Activated naive CD4-positive, alpha-beta T cell treated with anti-CD3 and anti-CD28 coated beads, Interleukin-2, amount 10 ng/mL, durations not matched to agents 7 days and 5 days (primary cell): ENCODE results near the gene HOXA1.

Experiments used
- CTCF ChIA-PET: fragments of 350-600 bp; sonication (Branson Sonifier 250); formaldehyde crosslinking; loops from one replicate; lab custom pipeline; 2021; ENCODE audit warnings: antibody characterized with exemption; lab: Charles Lee
- DNase-seq: peaks from one replicate; pipeline ENCODE4 v3.0.0-alpha.2; 2020
- H3K27ac Mint-ChIP-seq: one replicate; pipeline ENCODE4 v1.8.0; 2021; ENCODE audit warnings: mild to moderate bottlenecking, moderate library complexity, mixed read lengths
- H3K27me3 Mint-ChIP-seq: one replicate; pipeline ENCODE4 v1.8.0; 2021; ENCODE audit warnings: mild to moderate bottlenecking, mixed read lengths
- H3K36me3 Mint-ChIP-seq: one replicate; pipeline ENCODE4 v1.8.0; 2021; ENCODE audit warnings: mixed read lengths
- H3K4me1 Mint-ChIP-seq: one replicate; pipeline ENCODE4 v1.8.0; 2021; ENCODE audit warnings: mixed read lengths
- H3K4me3 Mint-ChIP-seq: one replicate; pipeline ENCODE4 v1.8.0; 2021; ENCODE audit warnings: mild to moderate bottlenecking, moderate library complexity, mixed read lengths
- H3K9me3 Mint-ChIP-seq: one replicate; pipeline ENCODE4 v1.8.0; 2021; ENCODE audit warnings: mixed read lengths

The HOXA1 gene

DNA sequence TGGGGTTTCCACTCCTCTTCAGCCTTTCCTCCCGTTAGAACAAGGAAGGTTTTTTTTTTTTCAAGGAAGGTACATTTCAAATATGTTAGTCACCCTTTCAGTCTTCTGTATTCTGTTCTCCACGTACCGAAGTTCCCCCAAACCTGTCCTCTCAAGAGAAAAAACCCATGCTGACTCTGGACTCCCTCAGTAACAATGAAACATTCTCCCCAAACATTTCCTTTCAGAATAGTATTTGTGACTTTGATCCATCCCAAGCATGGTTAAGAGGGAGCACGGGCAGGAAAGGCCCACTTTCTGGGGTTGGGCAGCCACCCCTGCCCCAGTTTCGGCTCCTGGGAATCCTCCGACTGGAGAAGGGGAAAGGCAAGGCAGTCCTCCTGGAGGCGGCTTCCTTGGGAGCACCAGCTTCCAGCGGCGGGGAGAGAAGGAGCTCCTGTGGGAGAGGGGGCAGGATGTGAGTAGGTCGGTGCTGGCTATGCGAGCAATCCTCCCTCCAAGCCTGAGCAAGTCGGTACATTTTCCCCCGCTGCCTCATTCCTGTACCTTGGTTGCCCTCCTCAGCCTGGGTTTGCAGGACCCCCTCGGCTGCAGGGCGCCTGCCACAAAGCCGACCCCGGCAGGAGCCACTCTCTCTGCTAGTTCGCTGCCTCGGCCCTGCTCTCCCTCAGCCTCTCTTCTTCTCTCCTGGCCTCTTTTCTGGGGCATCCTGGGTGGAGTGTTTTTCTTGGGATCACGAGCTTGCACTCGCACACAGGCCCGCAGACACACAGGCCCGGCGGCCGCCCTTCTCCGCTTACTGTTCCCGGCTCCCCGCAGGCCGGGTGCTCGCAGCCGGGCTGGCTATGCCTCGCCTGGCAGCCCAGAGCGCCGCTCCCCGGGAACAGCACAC, 2.1 kb upstream of the HOXA1 start:
- Mint-ChIP-seq H3K4me1 (peaks cover 22% of the 10 kb centered on the region), H3K4me3 (peak overlapping the region; percentile 83)

DNA sequence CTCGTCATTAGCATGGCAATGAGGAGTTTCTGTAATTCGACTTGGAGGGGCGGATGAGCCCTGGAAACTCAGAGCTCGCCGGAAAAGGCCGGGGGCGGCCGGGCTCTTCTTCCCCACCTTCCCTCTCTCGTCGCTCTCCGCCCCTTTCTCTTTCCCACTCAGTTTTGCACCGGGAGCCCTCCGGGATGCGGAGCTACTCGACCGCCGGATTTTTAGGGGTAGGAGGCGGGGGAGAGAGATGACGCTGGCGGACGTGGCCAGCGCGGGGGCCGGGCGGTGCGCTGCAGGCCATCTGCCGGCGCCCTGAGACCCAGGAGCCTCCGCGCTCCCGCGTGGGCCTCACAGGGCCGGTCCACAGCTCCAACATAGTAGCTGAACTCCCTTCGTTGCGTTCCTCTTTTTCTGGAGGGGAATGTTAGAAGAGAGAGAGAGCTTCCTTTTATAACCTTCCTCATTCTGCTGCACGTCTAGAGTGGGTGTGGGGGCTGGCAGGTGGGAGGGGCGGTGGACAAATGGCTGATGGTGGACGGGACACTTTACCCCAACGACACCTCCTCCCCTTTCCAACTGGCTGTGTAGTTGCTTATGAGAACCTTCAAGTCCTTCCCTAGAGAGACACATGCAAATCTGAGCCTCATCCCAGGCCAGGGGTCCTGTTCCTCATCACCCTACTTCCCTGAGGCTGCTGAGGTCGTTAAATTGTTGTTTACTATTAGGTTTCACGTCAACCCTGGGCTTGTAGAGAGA, 1.1 kb upstream of the HOXA1 start:
- H3K4me3 Mint-ChIP-seq, result peak overlapping the region; percentile 83
- no peaks in the 10 kb centered on the region for H3K9me3 Mint-ChIP-seq
- peaks cover 18% of the 10 kb centered on the region for H3K4me1 Mint-ChIP-seq
- peak overlapping the region; percentile 8 for H3K27ac Mint-ChIP-seq
- DNase-seq, result peak; percentile 27
- CTCF ChIA-PET, result interaction anchor here (0.7 to 1.6 kb wide), 4 partner anchors 54 to 238 kb away, joined by 3 to 6 read pairs (median 4); partner anchors contain the start of gene HOXA3
- H3K27me3 Mint-ChIP-seq, result peaks cover 95% of the 10 kb centered on the region
- peaks cover 6% of the 10 kb centered on the region for H3K36me3 Mint-ChIP-seq

More for the DNA sequence above, 2.1 kb upstream of the HOXA1 start:
- H3K36me3 Mint-ChIP-seq, result peaks cover 6% of the 10 kb centered on the region
- DNase-seq, result no peak
- no peaks in the 10 kb centered on the region for H3K9me3 Mint-ChIP-seq
- CTCF ChIA-PET, result interaction anchor here (0.9 to 1.0 kb wide), 2 partner anchors 54 to 63 kb away, joined by 4 read pairs; partner anchors contain the start of gene HOXA3
- H3K27me3 Mint-ChIP-seq, result peaks cover 96% of the 10 kb centered on the region
- H3K27ac Mint-ChIP-seq, result no peak overlapping the region

DNA sequence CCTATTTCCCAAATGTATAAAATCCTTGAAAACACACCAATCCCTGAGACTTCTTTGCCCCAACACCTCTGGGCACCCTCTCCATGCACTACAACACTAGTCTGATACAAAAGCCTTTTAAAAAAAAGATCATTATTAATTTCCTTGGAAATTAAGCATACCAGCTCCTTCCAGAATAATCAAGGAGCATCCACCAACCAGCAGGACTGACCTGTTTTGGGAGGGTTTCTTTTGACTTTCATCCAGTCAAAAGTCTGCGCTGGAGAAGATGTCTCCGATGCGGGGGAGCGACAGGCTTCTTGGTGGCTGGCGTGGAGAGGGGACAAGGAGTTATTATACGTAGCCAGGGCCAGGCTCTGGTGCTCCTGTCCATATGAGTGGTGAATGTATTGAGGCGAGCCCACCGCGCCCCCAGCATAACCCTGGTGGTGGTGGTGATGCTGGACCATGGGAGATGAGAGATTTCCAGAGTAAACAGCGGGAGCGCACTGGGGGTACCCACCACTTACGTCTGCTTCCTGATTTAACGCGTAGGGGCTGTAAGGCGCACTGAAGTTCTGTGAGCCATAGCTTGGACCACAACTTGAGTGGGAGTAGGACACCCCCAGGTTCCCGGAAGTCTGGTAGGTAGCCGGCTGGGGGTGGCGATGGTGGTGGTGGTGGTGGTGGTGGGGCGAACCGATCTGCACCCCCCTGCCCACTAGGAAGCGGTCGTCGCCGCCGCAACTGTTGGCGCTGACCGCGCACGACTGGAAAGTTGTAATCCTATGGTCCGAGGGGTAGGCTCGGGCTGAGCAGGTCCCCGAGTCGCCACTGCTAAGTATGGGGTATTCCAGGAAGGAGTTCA, 527 bp downstream of the HOXA1 start:
- Mint-ChIP-seq H3K4me3 (peak overlapping the region; percentile 83), H3K36me3 (peaks cover 5% of the 10 kb centered on the region), H3K27me3 (peaks cover 95% of the 10 kb centered on the region), H3K9me3 (no peaks in the 10 kb centered on the region), H3K27ac (peak overlapping the region; percentile 82), H3K4me1 (peaks cover 19% of the 10 kb centered on the region)
- CTCF ChIA-PET, result interaction anchor here (1.2 to 1.6 kb wide), 2 partner anchors 54 to 56 kb away, joined by 3 to 6 read pairs; no protein-coding TSS in a partner anchor
- peak; percentile 29 for DNase-seq

DNA sequence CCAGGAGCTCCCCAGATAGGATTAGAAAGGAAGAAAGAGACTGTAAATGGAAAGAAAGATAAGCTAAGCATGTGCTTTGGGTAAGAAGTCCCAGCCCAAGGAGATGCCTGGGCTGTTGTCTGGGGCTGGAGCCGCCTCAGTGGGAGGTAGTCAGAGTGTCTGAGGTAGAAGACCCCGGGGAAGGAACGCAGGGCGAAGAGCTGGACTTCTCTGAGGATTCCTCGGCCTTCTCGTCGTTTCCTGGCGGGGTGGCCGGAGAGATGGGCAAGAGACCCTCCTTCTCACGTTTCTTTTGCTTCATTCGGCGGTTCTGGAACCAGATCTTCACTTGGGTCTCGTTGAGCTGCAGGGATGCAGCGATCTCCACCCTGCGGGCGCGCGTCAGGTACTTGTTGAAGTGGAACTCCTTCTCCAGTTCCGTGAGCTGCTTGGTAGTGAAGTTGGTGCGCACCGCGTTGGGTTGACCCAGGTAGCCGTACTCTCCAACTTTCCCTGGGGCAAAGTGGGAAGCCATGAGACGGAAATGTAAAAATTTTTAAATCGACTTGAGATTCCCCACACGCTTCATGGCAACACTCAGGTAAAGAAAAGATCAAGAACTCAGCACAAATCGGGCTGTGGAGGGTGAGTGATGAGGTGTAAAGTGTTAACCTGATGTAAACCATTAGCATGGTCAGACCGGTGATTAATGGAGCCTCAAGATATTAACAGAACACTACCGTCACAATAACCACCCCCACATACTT, 1.3 kb downstream of the HOXA1 start:
- CTCF ChIA-PET, result interaction anchor here (1.2 kb wide), 1 partner anchor 55 kb away, joined by 3 read pairs; no protein-coding TSS in a partner anchor
- H3K4me3 Mint-ChIP-seq, result peak overlapping the region; percentile 11
- peaks cover 1% of the 10 kb centered on the region for H3K36me3 Mint-ChIP-seq
- peaks cover 19% of the 10 kb centered on the region for H3K4me1 Mint-ChIP-seq
- H3K9me3 Mint-ChIP-seq, result no peaks in the 10 kb centered on the region
- H3K27me3 Mint-ChIP-seq, result peaks cover 94% of the 10 kb centered on the region
- no peak overlapping the region for H3K27ac Mint-ChIP-seq
- DNase-seq, result no peak

DNA sequence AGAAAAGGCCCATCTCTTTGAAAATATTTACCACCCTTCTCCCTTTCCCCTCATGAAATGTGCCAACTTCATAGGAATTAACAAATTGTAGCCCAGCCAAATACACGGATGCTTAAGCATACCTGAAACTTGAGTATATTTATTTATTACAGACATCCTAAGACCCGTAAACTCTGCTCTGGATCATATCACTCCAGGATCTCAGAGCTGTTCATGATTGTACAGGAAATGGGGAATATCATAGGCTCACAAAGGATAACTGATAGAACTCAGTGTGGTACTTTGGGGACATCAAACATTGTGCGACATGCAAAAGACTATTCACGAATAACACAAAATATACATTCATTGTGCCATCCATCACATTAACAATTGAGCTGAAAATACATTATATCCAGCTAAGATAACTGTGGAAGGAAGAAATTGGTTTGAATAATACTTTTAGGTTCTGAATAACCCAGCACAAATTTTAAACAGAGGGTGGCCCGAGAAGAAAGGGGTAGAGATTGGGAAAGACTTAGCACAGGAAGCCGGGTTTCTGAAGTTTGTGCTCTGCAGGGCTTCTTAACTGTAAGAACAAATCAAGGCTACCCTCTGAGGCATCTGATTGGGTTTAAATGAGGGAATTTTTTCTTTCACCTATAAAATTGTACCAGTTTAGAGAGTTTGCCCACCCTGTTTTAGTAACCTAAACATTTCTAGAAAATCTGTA, 2.5 kb downstream of the HOXA1 start:
- H3K27me3 Mint-ChIP-seq, result peaks cover 94% of the 10 kb centered on the region
- H3K4me3 Mint-ChIP-seq, result no peak overlapping the region
- CTCF ChIA-PET, result interaction anchor here (0.9 kb wide), 1 partner anchor 57 kb away, joined by 3 read pairs; no protein-coding TSS in a partner anchor
- H3K27ac Mint-ChIP-seq, result no peak overlapping the region
- peaks cover 19% of the 10 kb centered on the region for H3K4me1 Mint-ChIP-seq
- no peaks in the 10 kb centered on the region for H3K36me3 Mint-ChIP-seq
- no peak for DNase-seq
- H3K9me3 Mint-ChIP-seq, result no peaks in the 10 kb centered on the region

DNA sequence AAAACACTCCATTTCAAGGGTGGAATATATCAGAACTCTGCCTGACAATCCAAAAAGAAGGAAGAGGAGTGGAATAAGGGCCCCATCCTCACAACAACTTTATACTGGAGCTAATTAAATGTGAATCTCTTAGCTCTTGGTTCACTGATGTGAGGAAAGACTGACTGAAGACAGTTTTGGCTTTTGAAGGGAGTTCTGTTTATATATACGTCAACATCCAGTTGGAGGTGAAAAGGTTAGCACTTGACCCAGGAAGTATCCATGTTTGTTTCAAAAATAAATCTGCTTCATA, 3.0 kb downstream of the HOXA1 start:
- H3K4me1 Mint-ChIP-seq, result peaks cover 18% of the 10 kb centered on the region
- no peaks in the 10 kb centered on the region for H3K36me3 Mint-ChIP-seq
- no peaks in the 10 kb centered on the region for H3K9me3 Mint-ChIP-seq
- no peak overlapping the region for H3K4me3 Mint-ChIP-seq
- no peak for DNase-seq
- peaks cover 94% of the 10 kb centered on the region for H3K27me3 Mint-ChIP-seq
- H3K27ac Mint-ChIP-seq, result no peak overlapping the region
- CTCF ChIA-PET, result interaction anchor here (0.9 kb wide), 1 partner anchor 58 kb away, joined by 3 read pairs; no protein-coding TSS in a partner anchor

DNA sequence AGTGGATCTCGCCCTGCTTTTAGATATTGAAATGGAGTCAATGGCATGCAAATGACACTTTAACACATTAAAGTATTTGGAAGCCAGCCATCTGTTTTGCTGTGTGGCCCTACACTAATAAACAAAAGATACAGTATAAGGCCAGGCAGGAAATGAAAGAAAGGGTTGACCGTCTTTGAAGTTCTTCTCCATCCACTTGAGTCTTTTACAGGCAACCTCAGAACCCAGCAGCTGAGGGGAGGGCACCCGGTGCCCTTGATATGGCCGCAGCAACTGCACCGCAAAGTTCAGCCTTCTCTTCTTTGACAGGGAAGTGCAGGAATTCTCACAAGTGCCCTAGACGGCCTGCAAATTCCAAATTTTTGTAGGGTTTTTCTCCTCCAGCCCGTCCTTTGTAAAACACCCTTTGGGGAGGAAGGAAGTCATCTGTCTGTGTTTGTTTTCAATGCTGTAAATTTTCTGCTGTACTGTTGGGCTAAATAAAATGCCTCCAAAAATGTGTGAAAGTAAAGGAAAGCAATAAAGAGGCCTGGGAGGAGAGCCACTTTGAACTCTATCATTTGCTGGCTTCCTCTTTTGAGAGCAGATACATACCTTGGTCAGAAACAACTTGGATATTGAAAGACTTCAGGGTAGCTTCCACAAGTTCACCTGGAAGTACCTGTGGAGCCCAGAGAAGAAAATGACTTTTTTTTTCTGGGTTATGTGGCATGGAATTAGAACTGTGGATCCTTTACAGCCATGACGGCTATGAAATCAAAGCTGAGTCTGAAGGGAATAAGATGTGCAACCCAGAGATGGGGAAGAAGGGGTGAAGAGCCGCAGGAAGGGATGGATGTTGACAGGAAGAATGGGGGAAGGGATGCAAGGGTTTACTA, 3.6 kb downstream of the HOXA1 start:
- CTCF ChIA-PET, result interaction anchor here (0.9 kb wide), 1 partner anchor 58 kb away, joined by 3 read pairs; no protein-coding TSS in a partner anchor
- H3K4me3 Mint-ChIP-seq, result no peak overlapping the region
- peaks cover 94% of the 10 kb centered on the region for H3K27me3 Mint-ChIP-seq
- no peak for DNase-seq
- peaks cover 17% of the 10 kb centered on the region for H3K4me1 Mint-ChIP-seq
- H3K36me3 Mint-ChIP-seq, result no peaks in the 10 kb centered on the region
- H3K9me3 Mint-ChIP-seq, result no peaks in the 10 kb centered on the region
- H3K27ac Mint-ChIP-seq, result no peak overlapping the region

DNA sequence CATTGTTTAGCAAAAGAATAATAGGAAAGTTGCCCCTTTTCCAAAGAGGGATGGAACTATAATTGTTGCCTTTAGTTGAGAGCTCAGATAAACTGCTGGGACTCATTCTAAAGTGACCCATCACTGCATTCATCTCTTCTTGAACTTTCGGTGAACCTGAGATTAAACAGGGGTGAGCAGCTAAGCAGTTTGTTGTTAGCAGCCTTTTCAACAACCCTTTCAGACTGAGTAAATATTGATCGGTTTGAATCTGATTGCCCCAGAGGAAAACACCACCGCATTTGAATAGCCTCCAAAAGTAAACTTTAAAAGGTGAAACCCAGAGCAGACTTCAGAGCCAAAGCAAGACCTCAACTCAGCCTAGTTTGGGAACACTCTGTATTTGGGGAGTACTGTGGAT, 4.7 kb downstream of the HOXA1 start:
- DNase-seq, result no peak
- H3K9me3 Mint-ChIP-seq, result no peaks in the 10 kb centered on the region
- H3K4me1 Mint-ChIP-seq, result peaks cover 15% of the 10 kb centered on the region
- H3K36me3 Mint-ChIP-seq, result no peaks in the 10 kb centered on the region
- no peak overlapping the region for H3K4me3 Mint-ChIP-seq
- CTCF ChIA-PET, result no interaction called here
- H3K27me3 Mint-ChIP-seq, result peaks cover 90% of the 10 kb centered on the region
- no peak overlapping the region for H3K27ac Mint-ChIP-seq

DNA sequence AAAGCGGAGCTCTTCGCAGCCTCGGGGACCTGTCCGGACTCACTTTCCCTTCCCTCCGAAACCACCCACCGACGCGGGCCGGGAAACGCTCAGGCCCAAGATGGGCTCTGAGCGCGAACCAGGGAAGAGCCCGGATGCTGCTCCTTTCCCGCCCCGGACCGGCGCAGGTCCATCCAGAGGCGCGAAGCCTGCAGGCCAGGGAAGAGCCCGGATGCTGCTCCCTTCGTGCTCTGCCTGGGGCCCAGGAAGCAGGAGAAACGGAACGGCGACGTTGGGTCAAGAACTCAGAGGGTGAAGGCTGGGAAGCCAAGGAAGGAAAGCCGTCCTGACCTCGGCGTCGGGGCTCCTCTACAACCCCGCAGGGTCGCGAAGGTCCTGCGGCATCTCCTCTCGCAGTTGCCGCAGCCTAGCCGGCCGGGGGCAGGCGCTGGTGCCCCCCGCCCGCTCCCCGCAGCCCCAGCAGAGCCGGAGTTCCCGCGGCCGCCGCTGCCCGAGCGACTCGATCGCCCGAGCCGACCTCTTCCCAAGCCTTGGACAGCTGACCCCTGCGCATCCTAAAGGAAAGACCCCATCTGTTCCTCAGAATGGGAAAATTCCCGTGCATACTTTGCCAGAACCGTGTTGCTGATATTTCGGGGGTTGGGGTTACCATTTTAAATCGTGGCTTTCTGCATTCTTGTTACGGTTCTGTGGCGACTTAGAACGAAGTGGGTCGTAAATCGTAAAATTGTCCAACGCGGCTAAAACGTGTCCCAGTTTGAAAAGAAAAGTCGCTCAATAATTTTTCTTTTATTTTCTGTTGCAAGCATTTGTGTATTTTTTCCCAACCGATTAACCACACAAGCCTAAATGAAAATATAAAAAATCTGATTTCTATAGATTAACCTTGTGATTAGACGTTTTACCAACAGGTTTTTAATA, 7.5 kb downstream of the HOXA1 start:
- Mint-ChIP-seq H3K9me3 (no peaks in the 10 kb centered on the region), H3K27ac (no peak overlapping the region), H3K4me1 (peaks cover 9% of the 10 kb centered on the region), H3K27me3 (peaks cover 70% of the 10 kb centered on the region), H3K4me3 (no peak overlapping the region), H3K36me3 (no peaks in the 10 kb centered on the region)
- no peak for DNase-seq
- CTCF ChIA-PET, result no interaction called here

DNA sequence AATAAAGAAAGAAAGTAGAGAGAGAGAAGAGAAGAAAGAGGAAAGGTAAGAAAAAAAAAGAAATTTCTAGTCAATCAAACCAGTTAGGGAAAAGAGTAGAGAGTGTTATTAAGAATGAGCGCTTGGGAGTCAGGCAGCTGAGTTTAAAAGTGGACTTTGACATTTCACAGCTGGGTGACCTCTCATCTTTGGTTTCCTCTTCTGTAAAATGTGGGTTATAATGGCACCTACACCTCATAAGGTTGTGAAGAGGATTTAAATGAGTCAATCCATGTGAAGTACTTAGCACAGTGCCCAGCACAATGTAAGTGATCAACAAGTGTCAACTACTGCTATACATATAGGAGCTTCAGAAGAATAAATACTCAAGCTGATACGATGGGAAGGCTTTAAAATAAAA, 12.2 kb downstream of the HOXA1 start:
- H3K9me3 Mint-ChIP-seq, result no peaks in the 10 kb centered on the region
- CTCF ChIA-PET, result no interaction called here
- H3K27ac Mint-ChIP-seq, result no peak overlapping the region
- peaks cover 33% of the 10 kb centered on the region for H3K27me3 Mint-ChIP-seq
- DNase-seq, result no peak
- peaks cover 10% of the 10 kb centered on the region for H3K4me1 Mint-ChIP-seq
- H3K36me3 Mint-ChIP-seq, result no peaks in the 10 kb centered on the region
- no peak overlapping the region for H3K4me3 Mint-ChIP-seq

DNA sequence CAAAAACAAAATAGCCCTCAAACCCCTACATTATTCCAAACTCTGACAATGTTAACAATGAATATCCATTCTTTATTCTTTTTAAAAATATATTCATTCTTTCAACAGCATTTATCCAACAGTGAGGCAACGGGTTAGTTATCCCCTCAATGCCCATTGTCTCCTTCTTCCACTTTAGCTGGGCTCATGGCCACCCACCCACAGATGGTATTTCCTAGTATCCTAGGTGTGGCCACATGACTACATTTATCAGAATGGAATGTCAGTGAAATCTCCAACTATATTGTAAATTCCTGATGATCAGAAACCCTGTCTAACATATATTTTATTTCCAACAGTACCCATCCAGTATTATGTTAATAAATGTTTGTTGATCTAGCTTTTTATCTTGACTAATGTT, 13.6 kb downstream of the HOXA1 start:
- no peak overlapping the region for H3K27ac Mint-ChIP-seq
- no peaks in the 10 kb centered on the region for H3K36me3 Mint-ChIP-seq
- peaks cover 7% of the 10 kb centered on the region for H3K4me1 Mint-ChIP-seq
- H3K4me3 Mint-ChIP-seq, result no peak overlapping the region
- H3K9me3 Mint-ChIP-seq, result no peaks in the 10 kb centered on the region
- CTCF ChIA-PET, result no interaction called here
- peaks cover 18% of the 10 kb centered on the region for H3K27me3 Mint-ChIP-seq
- DNase-seq, result no peak
